Endothelial cell of umbilical vein (primary cell): ENCODE data around the gene COMT. TPM values are rescaled to one million over a fixed set of nuclear protein-coding genes. Genes with fewer than 3 reads are reported as not detected.
A peak's percentile ranks its signal among the peaks of the same experiment; 100 is the strongest.

ENCODE experiments used
- BruUV-seq: library from RNA; stranded (reverse); fragments of 400-500 nt; replicated peaks from 2 replicates; lab custom pipeline; 2021; lab: Mats Ljungman, UMichigan
- CTCF ChIA-PET: fragments of 300-600, 350-600 bp; sonication (Branson Sonifier 250); formaldehyde crosslinking; loops from one replicate; lab custom pipeline; 2021; ENCODE audit warnings: antibody characterized with exemption, inconsistent platforms; lab: Charles Lee
- POLR2A ChIA-PET: fragments of 300-600, 350-600 bp; sonication (Branson Sonifier 250); formaldehyde crosslinking; loops from one replicate; lab custom pipeline; 2021; ENCODE audit warnings: antibody characterized with exemption, inconsistent platforms; lab: Charles Lee
- DNase-seq: peaks from one replicate; pipeline ENCODE4 v3.0.0-alpha.2; 2011; ENCODE audit warnings: low read depth, low spot score
- FAIRE-seq: peaks from 2 replicates; lab custom pipeline; 2011; peaks lifted over from hg19 to GRCh38; lab: Jason Lieb, UNC
- H2AFZ ChIP-seq: 2 replicates; pipeline ENCODE4 v1.6.0; 2012; ENCODE audit warnings: low read depth, low read length, control low read depth, inconsistent platforms
- H3K27ac ChIP-seq: 2 replicates; pipeline ENCODE4 v1.5.1; 2011; ENCODE audit warnings: low read depth, mild to moderate bottlenecking, control low read depth, low read length, moderate library complexity; ENCODE audit not compliant: insufficient read depth
- H3K27me3 ChIP-seq, 2 experiments: 2 replicates each; pipeline versions ENCODE4 v1.6.0 to v1.6.1; 2011; ENCODE audit warnings: low read length in 2 of 2, mixed read lengths in 1 of 2; ENCODE audit not compliant: control insufficient read depth in 2 of 2, insufficient read depth in 2 of 2
- H3K36me3 ChIP-seq, 2 experiments: 2 replicates in 1 of 2; 3 replicates in 1 of 2; pipeline ENCODE4 v1.5.1; 2011; ENCODE audit warnings: low read length in 2 of 2, mild to moderate bottlenecking in 1 of 2, moderate library complexity in 1 of 2; ENCODE audit not compliant: control insufficient read depth in 2 of 2, insufficient read depth in 2 of 2; ENCODE audit errors: extremely low read depth in 1 of 2
- H3K4me1 ChIP-seq: 3 replicates; pipeline ENCODE4 v1.5.1; 2011; ENCODE audit warnings: mild to moderate bottlenecking, low read length; ENCODE audit not compliant: control insufficient read depth, insufficient read depth; ENCODE audit errors: extremely low read depth
- H3K4me2 ChIP-seq: 2 replicates; pipeline ENCODE4 v1.6.1; 2011; ENCODE audit warnings: low read length, control low read depth, mixed read lengths; ENCODE audit not compliant: insufficient read depth
- H3K4me3 ChIP-seq, 3 experiments: fragments of 200-600 bp in 1 of 3; sonication (generic), shearing (Covaris generic) in 1 of 3; replicated peaks in 1 of 3; 2 replicates each; pipeline ENCODE4 v1.5.1; 2011 to 2016; ENCODE audit warnings: control low read depth in 3 of 3, low read length in 3 of 3, mild to moderate bottlenecking in 2 of 3, inconsistent platforms in 1 of 3, low read depth in 1 of 3, moderate library complexity in 1 of 3; ENCODE audit not compliant: insufficient read depth in 1 of 3
- H3K79me2 ChIP-seq: 2 replicates; pipeline ENCODE4 v1.6.0; 2012; ENCODE audit warnings: low read length, inconsistent platforms; ENCODE audit not compliant: control insufficient read depth, insufficient read depth
- H3K9ac ChIP-seq: replicated peaks from 2 replicates; pipeline ENCODE3; 2011; ENCODE audit warnings: low read length, control low read depth; ENCODE audit not compliant: insufficient read depth; ENCODE audit errors: extremely low read depth
- H3K9me1 ChIP-seq: replicated peaks from 3 replicates; pipeline ENCODE4 v1.6.0; 2011; ENCODE audit warnings: mild to moderate bottlenecking, low read length; ENCODE audit not compliant: control insufficient read depth, insufficient read depth; ENCODE audit errors: extremely low read depth
- H3K9me3 ChIP-seq: replicated peaks from 2 replicates; pipeline ENCODE4 v1.5.1; 2012; ENCODE audit warnings: low read length, inconsistent platforms; ENCODE audit not compliant: control insufficient read depth, insufficient read depth
- H4K20me1 ChIP-seq: replicated peaks from 2 replicates; pipeline ENCODE3; 2011; ENCODE audit warnings: mild to moderate bottlenecking, low read length; ENCODE audit not compliant: control insufficient read depth, insufficient read depth; ENCODE audit errors: extremely low read depth
- EZH2 ChIP-seq: IDR thresholded peaks from 2 replicates; pipeline ENCODE4 v1.6.1; 2012; ENCODE audit warnings: borderline replicate concordance, low read depth, mild to moderate bottlenecking, moderate library complexity, low read length, inconsistent platforms; ENCODE audit not compliant: severe bottlenecking
- FOS ChIP-seq: IDR thresholded peaks from 2 replicates; pipeline ENCODE4 v1.6.1; 2011; ENCODE audit warnings: mild to moderate bottlenecking, low read length, moderate library complexity, borderline replicate concordance; ENCODE audit not compliant: insufficient read depth
- GATA2 ChIP-seq: IDR thresholded peaks from 2 replicates; pipeline ENCODE4 v1.7.0; 2011; ENCODE audit warnings: low read depth, mild to moderate bottlenecking, moderate library complexity, mixed read lengths, low read length; ENCODE audit not compliant: insufficient read length, insufficient read depth
- MAX ChIP-seq: IDR thresholded peaks from 2 replicates; pipeline ENCODE4 v1.6.1; 2011; ENCODE audit not compliant: insufficient read depth, insufficient read length
- MYC ChIP-seq: IDR thresholded peaks from one replicate; pipeline ENCODE4 v1.6.1; 2011; ENCODE audit warnings: mild to moderate bottlenecking, low read depth, low read length
- POLR2A ChIP-seq: IDR thresholded peaks from 2 replicates; pipeline ENCODE4 v1.6.1; 2012; ENCODE audit warnings: low read depth, mild to moderate bottlenecking, control low read depth, low read length
- POLR2AphosphoS5 ChIP-seq: IDR thresholded peaks from 2 replicates; pipeline ENCODE4 v1.6.1; 2012; ENCODE audit warnings: low read depth, mild to moderate bottlenecking, control low read depth, low read length, moderate library complexity; ENCODE audit not compliant: insufficient read depth
- dilution Hi-C: fragments of 300-500 bp; cut with MboI; formaldehyde crosslinking; loops from one replicate; pipeline ENCODE4 v1.15.0; 2019; ENCODE audit warnings: low sequenced_read_pairs; ENCODE audit not compliant: extremely low pct_ligation_motif_present
- intact Hi-C: fragments of 100-400 bp; cut with micrococcal nuclease; formaldehyde crosslinking; loops from one replicate; pipeline ENCODE4 v1.10.0; 2022
- polyA plus RNA-seq, 4 experiments: library from polyadenylated mRNA; depleted of rRNA in 3 of 4; stranded (reverse) in 3 of 4; unstranded in 1 of 4; fragments of >200 nt; gene quantifications; 2 replicates each; pipeline versions ENCODE4 v1.2.1 to v1.2.3, GENCODE V29; 2011 to 2012; ENCODE audit warnings: missing spikeins in 1 of 4
- total RNA-seq: library from RNA; stranded (reverse); gene quantifications from 2 replicates; pipeline ENCODE4 v1.2.3, GENCODE V29; 2021
- TF ChIP-seq, protein P1 (sequence below), 2 donors: IDR thresholded peaks; 1 replicate in 1 of 2; 2 replicates in 1 of 2; pipeline ENCODE4 v1.5.1; 2011; ENCODE audit warnings: low read length in 2 of 2, mild to moderate bottlenecking in 2 of 2, moderate library complexity in 2 of 2, control low read depth in 1 of 2, inconsistent platforms in 1 of 2, low read depth in 1 of 2; ENCODE audit not compliant: insufficient read depth in 1 of 2; ENCODE audit errors: extremely low read depth in 1 of 2

Gene COMT
- total and polyA plus RNA-seq, 2 donors (not counting 3 experiments of a cell fraction or from before 2014, with no cell fraction given), result 221 to 537 TPM

- Histone ChIP-seq H3K4me3 (no peak overlapping the region), H3K9me3 (no peaks in the 10 kb centered on the region), H3K4me2 (no peak overlapping the region), H3K27me3 (no peaks in the 10 kb centered on the region), H3K36me3 (peaks cover 0 to 24% of the 10 kb centered on the region in 2 experiments), H3K79me2 (no peaks in the 10 kb centered on the region), H3K4me1 (peaks cover 19% of the 10 kb centered on the region), H3K9ac (no peak overlapping the region), H3K27ac (no peak overlapping the region), H3K9me1 (no peaks in the 10 kb centered on the region), H2AFZ (no peak overlapping the region), H4K20me1 (no peaks in the 10 kb centered on the region)
- peak; percentile 9 for TF ChIP-seq POLR2AphosphoS5
- no peak for TF ChIP-seq FOS
- FAIRE-seq (no peak), DNase-seq (no peak)
- no TSS peak for BruUV-seq
- POLR2A ChIA-PET, result no interaction called here
- CTCF ChIA-PET, result interaction anchor here (0.9 to 1.7 kb wide), 2 partner anchors 50 to 53 kb away, joined by 4 to 7 read pairs; no protein-coding TSS in a partner anchor
- dilution Hi-C loops, result no loop called here
- intact Hi-C loops, result no loop called here
Observed at GRCh38 chr22:19959587-19960490, 18.3 kb downstream of the COMT start.

GRCh38 chr22:19960491-19961200, 19.1 kb downstream of the COMT start:
- FAIRE-seq, result no peak
- H3K36me3 ChIP-seq, result peaks cover 0 to 27% of the 10 kb centered on the region in 2 experiments
- H3K27me3 ChIP-seq, result no peaks in the 10 kb centered on the region
- H3K4me3 ChIP-seq, result no peak overlapping the region
- H4K20me1 ChIP-seq, result no peaks in the 10 kb centered on the region
- no TSS peak for BruUV-seq
- CTCF ChIA-PET, result no interaction called here
- H3K4me1 ChIP-seq, result peaks cover 19% of the 10 kb centered on the region
- H3K9ac ChIP-seq, result no peak overlapping the region
- no peaks in the 10 kb centered on the region for H3K9me3 ChIP-seq
- H3K27ac ChIP-seq, result no peak overlapping the region
- TF ChIP-seq POLR2A (peak; percentile 8), GATA2 (no peak), POLR2AphosphoS5 (no peak), MAX (no peak), EZH2 (no peak), MYC (no peak)
- TF ChIP-seq, protein P1, sequence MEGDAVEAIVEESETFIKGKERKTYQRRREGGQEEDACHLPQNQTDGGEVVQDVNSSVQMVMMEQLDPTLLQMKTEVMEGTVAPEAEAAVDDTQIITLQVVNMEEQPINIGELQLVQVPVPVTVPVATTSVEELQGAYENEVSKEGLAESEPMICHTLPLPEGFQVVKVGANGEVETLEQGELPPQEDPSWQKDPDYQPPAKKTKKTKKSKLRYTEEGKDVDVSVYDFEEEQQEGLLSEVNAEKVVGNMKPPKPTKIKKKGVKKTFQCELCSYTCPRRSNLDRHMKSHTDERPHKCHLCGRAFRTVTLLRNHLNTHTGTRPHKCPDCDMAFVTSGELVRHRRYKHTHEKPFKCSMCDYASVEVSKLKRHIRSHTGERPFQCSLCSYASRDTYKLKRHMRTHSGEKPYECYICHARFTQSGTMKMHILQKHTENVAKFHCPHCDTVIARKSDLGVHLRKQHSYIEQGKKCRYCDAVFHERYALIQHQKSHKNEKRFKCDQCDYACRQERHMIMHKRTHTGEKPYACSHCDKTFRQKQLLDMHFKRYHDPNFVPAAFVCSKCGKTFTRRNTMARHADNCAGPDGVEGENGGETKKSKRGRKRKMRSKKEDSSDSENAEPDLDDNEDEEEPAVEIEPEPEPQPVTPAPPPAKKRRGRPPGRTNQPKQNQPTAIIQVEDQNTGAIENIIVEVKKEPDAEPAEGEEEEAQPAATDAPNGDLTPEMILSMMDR (IDR thresholded peaks at IDR 0.05; ENCODE audit: extremely low read depth in 1 of 2, insufficient read depth in 1 of 2, low read depth in 1 of 2, low read length in 2 of 2), result no peak
- intact Hi-C loops (no loop called here), dilution Hi-C loops (no loop called here)
- no peak overlapping the region for H3K4me2 ChIP-seq
- H3K79me2 ChIP-seq, result no peaks in the 10 kb centered on the region
- H2AFZ ChIP-seq, result no peak overlapping the region
- no peaks in the 10 kb centered on the region for H3K9me1 ChIP-seq
- DNase-seq, result no peak
- POLR2A ChIA-PET, result no interaction called here
